Fibroblast of peridontal ligament (primary cell): ENCODE measurements around the gene TMEM135.
A peak's percentile ranks its signal among the peaks of the same experiment; 100 is the strongest.

ENCODE experiments used
- DNase-seq: peaks from one replicate; pipeline ENCODE4 v3.0.0-alpha.2; 2010; ENCODE audit errors: extremely low read depth

TMEM135 gene

GRCh38 chr11:87352759-87353707 is 315.3 kb downstream of the TMEM135 start:
- peak; percentile 74 for DNase-seq

GRCh38 chr11:87353771-87354345 is 316.1 kb downstream of the TMEM135 start:
- no peak for DNase-seq

- no peak for DNase-seq
These were observed 317.9 kb downstream of the TMEM135 start for GRCh38 chr11:87355596-87355995.

- no peak for DNase-seq
These were observed 318.7 kb downstream of the TMEM135 start for GRCh38 chr11:87356428-87356827.

GRCh38 chr11:87358461-87358860 is 320.7 kb downstream of the TMEM135 start:
- DNase-seq: no peak

- DNase-seq: no peak
These were observed 321.7 kb downstream of the TMEM135 start for GRCh38 chr11:87359401-87359800.

GRCh38 chr11:87361891-87362290 is 324.2 kb downstream of the TMEM135 start:
- no peak for DNase-seq

- no peak for DNase-seq
These were observed 328.6 kb downstream of the TMEM135 start for GRCh38 chr11:87366346-87366745.

- DNase-seq: no peak
These were observed 329.1 kb downstream of the TMEM135 start for GRCh38 chr11:87366763-87367405.

- DNase-seq: no peak
These were observed 330.4 kb downstream of the TMEM135 start for GRCh38 chr11:87368151-87368550.

- no peak for DNase-seq
These were observed 331.2 kb downstream of the TMEM135 start for GRCh38 chr11:87368858-87369480.

GRCh38 chr11:87369888-87370287 is 332.2 kb downstream of the TMEM135 start:
- no peak for DNase-seq

GRCh38 chr11:87372065-87372464 is 334.3 kb downstream of the TMEM135 start:
- no peak for DNase-seq
